Bone marrow (tissue), 2 donors: Measurements from ENCODE around the gene ZSWIM5.
"Not testable (repeated sequence)": the region's sequence is repeated elsewhere in the genome, so short reads cannot be mapped to it uniquely, and the experiment has no call there.

ENCODE experiments used
- DNase-seq, 2 donors: peaks; one replicate each; lab custom pipeline; 2025; lab: John Stamatoyannopoulos, UW

The ZSWIM5 gene

DNA sequence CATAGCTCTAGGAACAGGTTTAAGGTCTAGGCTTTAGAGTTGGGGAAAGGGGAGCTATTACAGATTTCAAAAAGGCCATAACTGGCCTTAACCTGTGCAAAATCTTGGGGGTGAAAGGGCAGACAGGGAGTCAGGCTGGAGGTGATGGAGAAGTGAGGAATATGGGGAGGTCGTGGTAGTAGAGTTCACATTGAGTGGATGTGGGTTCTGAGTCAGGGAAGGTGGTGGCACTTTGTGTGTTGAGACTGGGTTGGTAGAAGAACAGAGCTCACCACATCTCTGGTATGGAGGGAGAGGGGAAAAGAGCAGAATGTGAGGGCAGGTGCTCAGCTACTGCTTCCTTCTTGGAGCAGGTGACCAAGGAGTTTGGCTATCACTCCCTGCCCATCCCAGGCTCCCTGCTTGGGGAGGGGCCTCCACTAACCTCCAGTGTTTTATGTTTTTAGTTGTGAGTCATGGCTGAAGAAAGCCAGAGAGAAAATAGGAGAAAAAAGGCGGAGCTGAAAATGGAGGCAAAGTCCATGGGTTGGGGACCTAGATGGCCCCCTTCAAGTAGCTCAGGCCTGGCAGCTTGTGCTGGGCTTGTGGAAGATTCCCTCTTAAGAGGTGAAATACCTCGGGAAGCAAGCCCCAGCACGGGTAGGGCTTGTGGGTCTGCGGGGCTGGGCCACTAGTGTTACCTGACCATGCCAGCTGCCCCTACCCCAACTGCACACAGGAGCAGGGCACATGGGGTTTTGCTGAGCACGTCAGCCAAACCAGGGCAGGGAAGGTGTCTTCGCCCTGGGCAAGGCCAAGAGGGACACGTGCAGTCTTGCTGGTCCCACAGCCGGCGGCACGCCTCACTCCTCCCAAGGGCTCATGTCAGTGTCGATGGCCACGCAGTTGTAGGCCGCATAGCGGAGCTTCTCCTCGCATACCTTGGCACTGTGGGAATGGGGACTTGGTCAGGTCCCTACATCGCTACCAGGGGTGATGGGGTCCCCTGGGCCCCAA, 203.5 kb downstream of the ZSWIM5 start:
- no peak for DNase-seq

DNA sequence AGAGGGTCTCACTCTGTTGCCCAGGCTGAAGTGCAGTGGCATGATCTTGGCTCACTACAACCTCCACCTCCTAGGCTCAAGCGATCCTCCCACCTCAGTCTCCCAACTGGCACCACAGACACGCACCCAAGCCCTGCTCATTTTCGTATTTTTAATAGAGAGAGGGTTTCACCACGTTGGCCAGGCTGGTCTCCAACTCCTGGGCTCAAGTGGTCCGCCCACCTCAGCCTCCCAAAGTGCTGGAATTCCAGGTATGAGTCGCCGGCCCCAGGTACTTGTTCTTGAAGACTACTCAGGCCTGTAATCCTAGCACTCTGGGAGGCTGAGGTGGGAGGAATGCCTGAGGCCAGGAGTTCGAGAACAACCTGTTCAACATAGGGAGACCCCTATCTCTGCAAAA, 204.8 kb downstream of the ZSWIM5 start:
- not testable (repeated sequence) for DNase-seq

DNA sequence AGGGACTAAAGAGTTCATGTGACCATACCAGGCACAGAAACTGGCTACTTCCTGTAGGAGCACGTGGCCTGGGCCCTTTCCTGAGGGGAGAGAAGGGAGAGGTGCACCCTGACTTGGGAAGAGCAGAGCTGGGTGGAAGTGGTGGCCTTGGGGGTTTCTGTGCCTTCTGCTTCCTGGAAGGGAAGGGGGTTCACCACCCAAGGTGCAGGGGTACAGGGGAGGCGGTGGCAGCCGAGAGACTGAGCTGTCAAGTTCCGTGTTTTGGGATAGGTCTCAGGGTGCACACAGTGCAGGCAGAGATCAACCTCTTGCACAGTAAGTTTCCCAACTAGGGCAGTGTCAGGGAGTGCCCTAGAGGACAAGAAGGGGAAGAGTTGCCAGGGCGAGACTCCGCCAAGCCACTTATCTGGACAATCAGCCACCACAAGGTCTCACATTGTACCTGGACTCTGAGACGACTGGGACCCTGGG, 205.4 kb downstream of the ZSWIM5 start:
- no peak for DNase-seq

DNA sequence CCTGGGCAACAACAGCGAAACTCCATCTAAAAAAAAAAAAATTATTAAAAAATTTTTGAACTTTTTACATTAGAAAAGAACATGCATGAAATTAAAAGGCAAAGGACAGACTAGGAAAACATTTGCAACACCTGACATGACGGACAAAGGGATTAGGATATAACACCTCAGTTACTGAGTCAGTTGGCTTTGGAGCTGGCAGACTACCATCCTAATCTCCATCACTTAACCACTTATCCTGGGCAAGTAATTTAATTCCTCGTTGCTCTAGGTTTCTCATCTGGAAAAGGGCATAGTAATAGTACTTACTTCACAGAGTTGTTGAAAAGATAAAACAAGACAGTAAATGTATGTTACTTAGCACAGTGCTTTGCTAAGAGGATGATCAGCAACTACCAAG, 207.2 kb downstream of the ZSWIM5 start:
- no peak for DNase-seq

DNA sequence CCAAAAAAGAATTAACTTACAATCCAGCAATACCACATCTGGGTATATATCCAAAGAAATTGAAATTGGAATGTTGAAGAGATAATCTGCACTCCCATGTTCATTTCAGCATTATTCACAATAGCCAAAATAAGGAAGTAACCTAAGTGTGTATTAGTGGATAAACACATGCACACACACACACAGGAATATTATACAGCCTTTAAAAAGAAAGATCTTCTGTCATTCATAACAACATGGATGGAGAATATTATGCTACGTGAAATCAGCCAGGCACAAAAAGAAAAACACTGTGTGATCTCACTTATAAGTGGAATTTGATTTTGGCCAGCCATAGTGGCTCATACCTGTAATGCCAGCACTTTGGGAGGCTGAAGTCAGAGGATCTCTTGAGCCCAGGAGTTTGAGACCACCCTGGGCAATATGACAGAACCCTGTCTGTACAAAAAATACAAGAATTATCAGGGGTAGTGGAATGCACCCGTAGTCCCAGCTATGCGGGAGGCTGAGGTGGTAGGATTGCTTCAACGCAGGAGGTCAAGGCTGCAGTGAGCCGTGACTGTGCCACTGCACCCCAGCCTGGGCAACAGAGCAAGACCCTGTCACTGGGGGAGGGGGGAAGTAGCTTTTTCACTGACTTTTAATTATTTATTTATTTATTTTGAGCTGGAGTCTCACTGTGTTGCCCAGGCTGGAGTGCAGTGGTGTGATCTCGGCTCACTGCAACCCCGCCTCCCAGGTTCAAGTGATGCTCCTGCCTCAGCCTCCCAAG, 210.8 kb downstream of the ZSWIM5 start:
- no peak for DNase-seq

DNA sequence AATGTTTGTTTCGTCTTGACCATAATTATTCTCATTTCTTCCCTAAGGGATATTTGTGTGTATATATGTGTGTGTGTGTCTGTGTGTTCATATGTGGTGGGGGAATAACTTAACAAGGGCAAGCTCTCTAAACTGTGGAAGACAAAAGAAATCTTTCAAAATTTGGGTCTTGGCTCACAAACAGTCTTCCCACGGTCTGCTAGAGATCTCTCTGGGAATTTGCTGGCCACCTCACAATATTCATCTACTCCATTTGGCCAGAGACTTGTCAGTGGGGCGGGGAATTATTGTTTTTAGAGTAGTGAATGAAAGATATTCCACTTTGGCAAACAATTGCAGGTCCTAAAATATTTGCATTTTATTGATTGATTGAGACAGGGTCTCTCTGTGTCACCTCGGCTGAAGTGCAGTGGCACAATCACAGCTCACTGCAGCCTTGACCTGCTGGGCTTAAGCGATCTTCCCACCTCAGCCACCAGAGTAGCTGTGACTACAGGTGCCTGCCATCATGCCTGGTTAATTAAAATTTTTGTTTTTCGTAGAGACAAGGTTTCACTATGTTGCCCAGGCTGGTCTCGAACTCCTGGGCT, 212.0 kb downstream of the ZSWIM5 start:
- DNase-seq = no peak

DNA sequence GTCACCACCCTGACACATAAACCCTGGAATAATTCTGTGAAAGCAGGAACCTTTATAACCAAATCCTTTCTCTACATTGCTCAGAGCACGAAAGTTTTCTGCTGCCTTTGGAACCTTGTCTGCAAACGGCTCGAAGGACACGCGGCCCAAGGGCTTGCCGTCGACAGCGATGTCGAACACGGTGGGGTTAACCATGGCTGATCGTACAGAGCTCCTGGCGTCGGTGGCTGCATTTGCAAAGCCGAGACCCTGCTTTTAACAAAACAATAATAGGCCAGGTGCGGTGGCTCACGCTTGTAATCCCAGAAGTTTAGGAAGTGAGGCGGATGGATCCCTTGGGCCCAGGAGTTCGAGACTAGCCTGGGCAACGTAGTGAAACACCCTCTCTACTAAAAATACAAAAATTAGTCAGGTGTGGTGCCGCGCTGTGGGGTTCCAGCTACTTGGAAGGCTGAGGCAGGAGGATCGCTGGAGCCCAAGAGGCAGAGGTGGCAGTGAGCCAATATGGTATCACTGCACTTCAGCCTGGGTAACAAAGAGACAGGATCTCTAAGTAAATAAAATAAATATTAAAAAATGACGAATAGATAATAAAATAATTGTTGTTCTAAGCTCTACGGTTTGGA, 217.8 kb downstream of the ZSWIM5 start:
- no peak for DNase-seq

DNA sequence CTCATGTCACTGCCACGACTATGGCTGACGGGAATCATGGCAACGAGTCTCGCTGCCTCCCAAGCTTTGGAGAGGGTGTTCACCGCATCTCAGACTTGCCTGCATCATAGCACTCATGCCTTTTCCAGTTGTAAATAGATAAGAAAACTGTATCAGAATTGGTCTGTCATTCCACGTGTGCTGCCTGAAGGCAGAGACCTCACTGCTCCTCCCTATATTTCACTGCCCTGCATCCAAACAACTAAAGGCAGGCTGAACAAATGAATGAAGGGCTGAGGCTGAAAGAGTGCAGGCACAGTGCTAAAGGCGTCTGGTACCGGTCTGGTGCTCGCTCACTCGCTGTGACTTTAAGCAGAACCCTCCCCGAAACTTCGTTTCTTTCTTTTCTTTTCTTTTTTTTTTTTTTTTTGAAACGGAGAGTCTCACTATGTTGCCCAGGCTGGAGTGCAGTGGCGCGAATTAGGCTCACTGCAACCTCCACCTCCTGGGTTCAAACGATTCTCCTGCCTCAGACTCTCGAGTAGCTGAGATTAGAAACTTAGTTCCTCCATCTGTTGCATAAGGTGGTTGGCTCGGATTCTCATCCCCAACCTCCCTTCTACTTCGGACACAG, 220.6 kb downstream of the ZSWIM5 start:
- no peak for DNase-seq

DNA sequence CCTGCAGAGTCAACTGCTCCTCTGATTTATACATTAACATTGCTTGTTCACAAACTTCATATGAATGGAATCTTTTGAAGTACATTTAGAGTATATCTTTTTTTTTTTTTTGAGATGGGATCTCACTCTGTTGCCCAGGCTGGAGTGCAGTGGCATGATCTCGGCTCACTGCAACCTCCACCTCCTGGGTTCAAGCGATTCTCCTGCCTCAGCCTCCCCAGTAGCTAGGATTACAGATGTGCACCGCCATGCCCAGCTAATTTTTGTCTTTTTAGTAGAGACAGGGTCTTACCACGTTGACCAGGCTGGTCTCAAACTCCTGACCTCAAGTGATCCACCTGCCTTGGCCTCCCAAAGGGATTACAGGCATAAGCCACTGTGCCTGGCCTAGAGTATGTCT, 229.0 kb downstream of the ZSWIM5 start:
- DNase-seq = not testable (repeated sequence)

DNA sequence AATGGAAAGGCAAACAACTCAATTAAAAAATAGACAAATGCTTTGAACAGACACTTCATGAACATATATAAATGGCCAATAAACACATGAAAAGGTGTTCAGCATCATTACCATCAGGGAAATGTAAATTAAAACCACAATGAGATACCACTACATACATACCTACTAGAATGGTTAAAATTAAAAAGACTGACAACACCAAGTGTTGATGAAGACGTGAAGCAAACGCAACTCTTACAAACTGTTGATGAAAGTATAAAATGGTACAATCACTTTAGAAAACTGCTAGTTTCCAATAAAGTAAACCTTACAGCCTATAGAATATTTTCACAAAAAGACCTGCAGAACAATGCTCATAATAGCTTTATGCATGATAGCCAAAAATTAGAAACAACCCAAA, 230.2 kb downstream of the ZSWIM5 start:
- DNase-seq = no peak

DNA sequence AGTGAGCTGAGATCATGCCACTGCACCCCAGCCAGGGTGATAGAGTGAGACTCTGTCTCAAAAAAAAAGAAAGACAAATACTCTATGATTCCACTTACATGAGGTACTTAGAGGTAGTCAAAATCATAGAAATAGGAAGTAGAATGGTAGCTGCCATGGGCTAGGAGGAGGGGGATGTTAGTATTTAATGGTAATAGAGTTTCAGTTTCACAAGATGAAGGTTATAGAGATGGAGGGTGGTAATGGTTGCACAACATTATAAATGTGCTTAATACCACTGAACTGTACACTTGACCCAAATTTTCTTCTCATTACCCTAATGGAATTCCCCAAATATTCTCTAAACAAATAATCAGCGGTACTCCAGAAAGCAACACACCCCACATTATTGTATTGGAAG, 232.8 kb downstream of the ZSWIM5 start:
- DNase-seq = no peak

DNA sequence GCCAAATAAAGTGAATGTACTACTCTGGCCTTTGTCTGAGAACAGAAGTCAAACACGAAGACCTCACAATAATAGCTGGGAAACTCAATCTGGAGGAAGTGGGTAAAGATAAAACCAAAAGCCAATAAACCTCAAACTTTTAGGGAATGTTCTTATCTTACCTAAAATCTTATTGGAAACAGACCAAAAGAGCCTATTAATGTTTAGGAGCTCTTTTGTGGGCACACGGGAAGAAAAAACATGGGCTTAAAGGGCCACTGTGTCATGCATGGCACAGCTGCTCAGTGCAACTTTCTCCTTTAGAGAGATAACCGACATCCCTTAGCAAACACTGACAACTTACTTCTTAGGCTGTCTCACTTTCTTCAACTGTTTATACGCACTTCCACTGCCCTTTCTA, 236.1 kb downstream of the ZSWIM5 start:
- DNase-seq = no peak
